NCI-H748 (cell line): Measurements from ENCODE around the gene EEIG1.
"Not testable (repeated sequence)": the region's sequence is repeated elsewhere in the genome, so short reads cannot be mapped to it uniquely, and the experiment has no call there.

Experiments
- DNase-seq: peaks from one replicate; lab custom pipeline; 2025; ENCODE audit not compliant: unreplicated experiment; lab: John Stamatoyannopoulos, UW

The EEIG1 gene

GRCh38 chr9:127980706-127981558, at the start of gene EEIG1:
TSS of gene EEIG1 (minus strand) at chr9:127980989. CDS start at chr9:127980137, 852 bp downstream.
- DNase-seq = peak; percentile 96

GRCh38 chr9:128027705-128028104, 46.9 kb upstream of the EEIG1 start:
- no peak for DNase-seq

GRCh38 chr9:128026773-128027541, 46.2 kb upstream of the EEIG1 start:
- no peak for DNase-seq

GRCh38 chr9:128026255-128026772, 45.5 kb upstream of the EEIG1 start:
- no peak for DNase-seq

GRCh38 chr9:128025736-128026135, 44.9 kb upstream of the EEIG1 start:
- DNase-seq = no peak

GRCh38 chr9:128024761-128025308, 44.0 kb upstream of the EEIG1 start:
- DNase-seq = no peak

GRCh38 chr9:128023671-128024070, 42.9 kb upstream of the EEIG1 start:
- DNase-seq = not testable (repeated sequence)

GRCh38 chr9:128022886-128023285, 42.1 kb upstream of the EEIG1 start:
- DNase-seq = no peak

- no peak for DNase-seq
These were observed 40.3 kb upstream of the EEIG1 start for GRCh38 chr9:128021098-128021497.

GRCh38 chr9:128020692-128021091, 39.9 kb upstream of the EEIG1 start:
- DNase-seq = no peak

GRCh38 chr9:128015696-128016095, 34.9 kb upstream of the EEIG1 start:
- DNase-seq = no peak

GRCh38 chr9:128011071-128011817, 30.5 kb upstream of the EEIG1 start:
- DNase-seq = no peak

GRCh38 chr9:128009639-128010038, 28.9 kb upstream of the EEIG1 start:
- DNase-seq = no peak

- no peak for DNase-seq
These were observed 27.4 kb upstream of the EEIG1 start for GRCh38 chr9:128008171-128008570.

GRCh38 chr9:128007566-128008138, 26.9 kb upstream of the EEIG1 start:
- DNase-seq = peak; percentile 41

GRCh38 chr9:128006332-128006996, 25.7 kb upstream of the EEIG1 start:
- no peak for DNase-seq

GRCh38 chr9:128005923-128006322, 25.1 kb upstream of the EEIG1 start:
- DNase-seq = peak; percentile 36

- no peak for DNase-seq
These were observed 23.3 kb upstream of the EEIG1 start for GRCh38 chr9:128003966-128004604.

- no peak for DNase-seq
These were observed 22.2 kb upstream of the EEIG1 start for GRCh38 chr9:128002959-128003358.
